Heart left ventricle (tissue), 16 donors: ENCODE measurements around the gene PCNT. TPM values are rescaled to one million over a fixed set of nuclear protein-coding genes. Genes with fewer than 3 reads are reported as not detected.
A peak's percentile ranks its signal among the peaks of the same experiment; 100 is the strongest.

Experiments used
- ATAC-seq, 4 donors: fragments of 200-7000 bp; cut with Tn5 transposase; one replicate each; pipeline ENCODE4 v1.9.1; 2020 to 2022; ENCODE audit warnings: moderate library complexity in 4 of 4, mild to moderate bottlenecking in 3 of 4, moderate number of reproducible peaks in 1 of 4
- DNase-seq, 5 donors: peaks; one replicate each; pipeline ENCODE4 v3.0.0-alpha.2; 2020
- H3K27ac ChIP-seq, 12 donors: fragments of 200-600 bp; sonication (generic) in 4 of 12; one replicate each; pipeline versions ENCODE4 v1.5.0 to v1.8.0; 2016 to 2022; ENCODE audit warnings: mild to moderate bottlenecking in 2 of 12
- H3K27me3 ChIP-seq, 9 donors: fragments of 200-600 bp; sonication (generic) in 2 of 9; one replicate each; pipeline versions ENCODE4 v1.5.1 to v1.8.0; 2016 to 2022; ENCODE audit warnings: mild to moderate bottlenecking in 3 of 9
- H3K36me3 ChIP-seq, 9 donors: fragments of 200-600 bp; sonication (generic) in 2 of 9; one replicate each; pipeline versions ENCODE4 v1.5.0 to v1.8.0; 2018 to 2022; ENCODE audit warnings: mild to moderate bottlenecking in 2 of 9
- H3K4me1 ChIP-seq, 12 donors: fragments of 200-600 bp; sonication (generic) in 4 of 12; one replicate each; pipeline versions ENCODE4 v1.5.0 to v1.8.0; 2016 to 2022; ENCODE audit warnings: mild to moderate bottlenecking in 3 of 12
- H3K4me3 ChIP-seq, 12 donors: fragments of 200-600 bp; sonication (generic) in 4 of 12; one replicate each; pipeline versions ENCODE4 v1.5.0 to v1.8.0; 2017 to 2022; ENCODE audit warnings: mild to moderate bottlenecking in 9 of 12, moderate library complexity in 4 of 12
- H3K9me3 ChIP-seq, 12 donors: fragments of 200-600 bp; sonication (generic) in 4 of 12; one replicate each; pipeline versions ENCODE4 v1.5.0 to v1.8.0; 2016 to 2022; ENCODE audit warnings: mild to moderate bottlenecking in 1 of 12
- CTCF ChIP-seq, 12 donors: fragments of 200-600 bp; sonication (generic) in 4 of 12; IDR thresholded peaks; one replicate each; pipeline versions ENCODE4 v1.5.0 to v1.8.0; 2018 to 2022; ENCODE audit warnings: antibody characterized with exemption in 12 of 12, mild to moderate bottlenecking in 5 of 12
- POLR2A ChIP-seq, 2 donors: fragments of 450-650 bp; IDR thresholded peaks; one replicate each; pipeline ENCODE4 v1.6.1; 2017; ENCODE audit warnings: antibody characterized with exemption in 2 of 2, mild to moderate bottlenecking in 2 of 2, moderate library complexity in 2 of 2
- WGBS, 4 donors: extraction: QIAGEN DNeasy Blood & Tissue Kit in 2 of 4; methylation state at CpG; one replicate each; pipeline versions ENCODE4 v1.1.5 to v1.1.7; 2013 to 2018; 5-methylcytosine and 5-hydroxymethylcytosine counted together
- intact Hi-C, 10 donors: fragments of 100-400 bp; cut with DNase I; formaldehyde crosslinking; loops; one replicate each; pipeline versions ENCODE4 v1.11.1 to v1.14.2; 2022
- polyA plus RNA-seq, 2 donors: library from polyadenylated mRNA; stranded (reverse); fragments of 200-250 nt; gene quantifications; one replicate each; pipeline ENCODE4 v1.2.3, GENCODE V29; 2013
- total RNA-seq, 9 donors: library from RNA; depleted of rRNA in 2 of 9; stranded (reverse); fragments of >200 nt in 2 of 9; fragmentation: NEBNext Ultra II Directional in 3 of 9; extraction: Animal tissue kit (Norgen Biotek cat#: 25700) in 3 of 9; gene quantifications; one replicate each; pipeline versions ENCODE4 v1.1.0 to v1.2.4, GENCODE V29; 2016 to 2023
- donor health status: ischemic (EF 13 %, LVEDD 7.1; RV severe dilation, severe dysfunction).
- donor health status: healthy with polysubstance abuse.
- donor health status: DM: no; HTN: yes; CAD: no.
- donor health status: DM: no; HTN: no; CAD: no.
- donor health status: ischemic (EF 25% LVEDD 6.9; RV normal size, moderate dysfunction).
- donor health status: ischemic (EF 25% LVEDD 5.7; RV mildly dilated, moderate dysfunction).
- donor health status: healthy.
- donor health status: DM: yes; HTN: yes; CAD: no.
- donor health status: ischemic (EF 35%, LVEDD 5.7; RV mildly dilated, moderate dysfunction).
- donor health status: nonischemic (EF 11% LVEDD 7.7; RV severe dilation, severe dysfunction).
- donor health status: DM: yes; HTN: yes; CAD: no.
- donor health status: PGD.
- donor health status: ischemic (EF 29% LVEDD 5.4; RV normal size, mild dysfunction).
- donor health status: nonischemic (EF 23%, LVEDD 6.1; RV moderate dilation, normal function).

Gene PCNT
- total and polyA plus RNA-seq, 11 donors = 17.0 to 73.0 (median 36.7) TPM

GRCh38 chr21:46421191-46421750 is 97.3 kb downstream of the PCNT start:
- DNase-seq (peak in 2 of 5 donors; percentile 13 to 30), ATAC-seq (no peak)
- 88 to 95% (median 91%) methylated on average over 12 to 23 of the region's 23 CpGs for WGBS, 4 donors
- intact Hi-C loops = no loop called here
- H3K4me1 ChIP-seq = no peaks in the 10 kb centered on the region
- no peaks in the 10 kb centered on the region for H3K9me3 ChIP-seq
- H3K36me3 ChIP-seq = peaks cover 0 to 78% (median 66%) of the 10 kb centered on the region in 9 donors
- no peak overlapping the region for H3K4me3 ChIP-seq
- H3K27me3 ChIP-seq = no peaks in the 10 kb centered on the region
- H3K27ac ChIP-seq = no peak overlapping the region
- no peak for TF ChIP-seq CTCF (IDR thresholded peaks at IDR 0.05)
- TF ChIP-seq POLR2A (IDR thresholded peaks at IDR 0.05) = no peak

- peak in 2 of 5 donors; percentile 22 to 43 for DNase-seq
- Histone ChIP-seq H3K27ac (no peak overlapping the region), H3K9me3 (no peaks in the 10 kb centered on the region), H3K4me3 (no peak overlapping the region), H3K27me3 (no peaks in the 10 kb centered on the region), H3K36me3 (peaks cover 0 to 77% (median 62%) of the 10 kb centered on the region in 9 donors), H3K4me1 (no peaks in the 10 kb centered on the region)
- no peak for TF ChIP-seq CTCF (IDR thresholded peaks at IDR 0.05)
- TF ChIP-seq POLR2A (IDR thresholded peaks at IDR 0.05) = no peak
- 91 to 98% (median 94%) methylated on average over 26 to 35 of the region's 35 CpGs for WGBS, 4 donors
- no peak for ATAC-seq
- intact Hi-C loops = no loop called here
Measured at GRCh38 chr21:46421756-46422555, 98.0 kb downstream of the PCNT start.

DNA sequence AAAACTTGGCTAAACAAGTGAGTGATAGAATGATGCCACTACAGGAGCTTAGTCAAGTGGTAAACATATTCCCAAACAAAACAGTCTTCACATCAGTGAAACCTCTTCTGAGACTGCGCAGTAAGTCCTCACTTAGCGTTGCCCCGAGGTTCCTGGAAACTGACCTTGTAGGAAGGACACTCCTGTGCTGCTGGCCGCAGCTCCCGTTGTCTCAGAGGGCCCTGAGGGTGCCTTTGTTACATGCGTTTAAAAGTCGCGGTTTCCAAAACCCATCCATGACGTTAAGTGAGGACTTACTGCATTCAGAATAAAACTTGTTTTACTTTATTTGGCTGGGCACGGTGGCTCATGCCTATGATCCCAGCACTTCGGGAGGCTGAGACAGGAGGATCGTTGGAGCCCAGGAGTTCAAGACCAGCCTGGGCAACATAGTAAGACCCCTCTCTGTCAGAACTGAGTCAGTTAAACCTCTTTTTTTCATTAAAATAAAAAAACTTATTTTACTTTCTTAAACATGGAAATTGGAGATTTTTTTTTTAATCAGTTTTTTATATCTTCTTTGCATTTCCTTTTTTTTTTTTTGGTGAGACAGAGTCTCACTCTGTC is 98.8 kb downstream of the PCNT start:
- no peak for TF ChIP-seq POLR2A (IDR thresholded peaks at IDR 0.05)
- no peak overlapping the region for H3K4me3 ChIP-seq
- H3K27ac ChIP-seq = no peak overlapping the region
- no peak for ATAC-seq
- peak in 1 of 5 donors; percentile 2 for DNase-seq
- WGBS, 4 donors = 94 to 96% (median 96%) methylated on average over 12 of the region's 12 CpGs
- H3K9me3 ChIP-seq = no peaks in the 10 kb centered on the region
- no peaks in the 10 kb centered on the region for H3K4me1 ChIP-seq
- H3K27me3 ChIP-seq = no peaks in the 10 kb centered on the region
- H3K36me3 ChIP-seq = peaks cover 2 to 80% (median 64%) of the 10 kb centered on the region in 9 donors
- intact Hi-C loops = no loop called here

GRCh38 chr21:46423546-46424038 is 99.6 kb downstream of the PCNT start:
- no peaks in the 10 kb centered on the region for H3K9me3 ChIP-seq
- peaks cover 4 to 82% (median 68%) of the 10 kb centered on the region in 9 donors for H3K36me3 ChIP-seq
- WGBS, 4 donors = 23 to 60% (median 51%) methylated on average over 1 of the region's 1 CpG
- TF ChIP-seq CTCF (IDR thresholded peaks at IDR 0.05) = no peak
- TF ChIP-seq POLR2A (IDR thresholded peaks at IDR 0.05) = no peak
- intact Hi-C loops = no loop called here
- no peak for ATAC-seq
- DNase-seq = no peak
- H3K27me3 ChIP-seq = no peaks in the 10 kb centered on the region
- H3K4me3 ChIP-seq = no peak overlapping the region
- peak overlapping the region in 1 of 12 donors; percentile 79 for H3K27ac ChIP-seq
- no peaks in the 10 kb centered on the region for H3K4me1 ChIP-seq
